22Rv1 (cell line): ENCODE measurements around the gene ZFR2.

Experiments
- CTCF ChIP-seq: fragments of 450-650 bp; IDR thresholded peaks from 2 replicates; pipeline ENCODE4 v1.5.1; 2017; ENCODE audit warnings: mild to moderate bottlenecking
- ZFX ChIP-seq: fragments of 450-650 bp; IDR thresholded peaks from 2 replicates; pipeline ENCODE4 v1.6.1; 2017; ENCODE audit warnings: antibody characterized with exemption, borderline replicate concordance

GRCh38 chr19:3836887-3837286 lies 32.0 kb downstream of the ZFR2 start:
- TF ChIP-seq CTCF (no peak), ZFX (no peak)
